NB4 (cell line): Measurements from ENCODE around the gene TIMM23.

ENCODE experiments used
- DNase-seq: peaks from one replicate; pipeline ENCODE4 v3.0.0; 2010; ENCODE audit warnings: low read depth
- H3K4me3 ChIP-seq: one replicate; pipeline ENCODE4 v1.5.1; 2011; ENCODE audit warnings: mild to moderate bottlenecking, low read depth, low read length, moderate library complexity
- CTCF ChIP-seq: IDR thresholded peaks from one replicate; pipeline ENCODE4 v1.5.1; 2012; ENCODE audit warnings: low read depth, low read length
- MAX ChIP-seq: IDR thresholded peaks from 2 replicates; pipeline ENCODE4 v1.6.1; 2011; ENCODE audit warnings: low read depth, low read length
- MYC ChIP-seq: IDR thresholded peaks from 2 replicates; pipeline ENCODE4 v1.6.1; 2011; ENCODE audit warnings: low read depth, low read length
- POLR2A ChIP-seq: IDR thresholded peaks from 2 replicates; pipeline ENCODE4 v1.6.1; 2011; ENCODE audit warnings: mild to moderate bottlenecking; ENCODE audit not compliant: insufficient read length; ENCODE audit errors: extremely low read depth

The TIMM23 gene

GRCh38 chr10:46029461-46030030, 57.3 kb downstream of the TIMM23 start:
- no peak for TF ChIP-seq MAX
- TF ChIP-seq MYC, result no peak
- TF ChIP-seq CTCF, result no peak
- no peak for TF ChIP-seq POLR2A
- no peak for DNase-seq
- peak overlapping the region; percentile 97 for H3K4me3 ChIP-seq

GRCh38 chr10:46030091-46030937, 58.0 kb downstream of the TIMM23 start, which contains the start of gene NCOA4:
Gene NCOA4 (minus strand): TSS chr10:46030623. CDS start chr10:46016680, 13,943 bp downstream.
- peak within 1 kb of the TSS; percentile 97 for H3K4me3 ChIP-seq
- peak; percentile 99 for DNase-seq
- TF ChIP-seq POLR2A (peak; percentile 77), MAX (peak; percentile 78), CTCF (peak; percentile 83), MYC (peak; percentile 82)

- H3K4me3 ChIP-seq, result no peak overlapping the region
- peak; percentile 63 for DNase-seq
- TF ChIP-seq MYC (no peak), MAX (0 out of 2 replicates have a peak, but pooled peaks have one; percentile 12)
Measured at GRCh38 chr10:46031648-46032532, 59.6 kb downstream of the TIMM23 start.

- TF ChIP-seq POLR2A (no peak), CTCF (no peak), MAX (no peak), MYC (no peak)
- peak; percentile 79 for DNase-seq
- H3K4me3 ChIP-seq, result no peak overlapping the region
Measured at GRCh38 chr10:46033602-46034011, 61.3 kb downstream of the TIMM23 start.

GRCh38 chr10:46035923-46036849, 63.9 kb downstream of the TIMM23 start:
- no peak overlapping the region for H3K4me3 ChIP-seq
- DNase-seq, result no peak
- TF ChIP-seq MYC (no peak), MAX (no peak), CTCF (peak; percentile 9), POLR2A (no peak)
